ENCODE results near the gene AMBRA1. TPM values are rescaled to one million over a fixed set of nuclear protein-coding genes. Genes with fewer than 3 reads are reported as not detected.
"Not testable (repeated sequence)": the region's sequence is repeated elsewhere in the genome, so short reads cannot be mapped to it uniquely, and the experiment has no call there.

AMBRA1 gene
- total and polyA plus RNA-seq, 12 donors = 5.2 to 23.3 (median 16.0) TPM

GRCh38 chr11:46374815-46375214, 219.0 kb downstream of the AMBRA1 start:
- Histone ChIP-seq H3K36me3 (peaks cover 0 to 91% (median 50%) of the 10 kb centered on the region in 9 donors), H3K27ac (no peak overlapping the region), H3K27me3 (no peaks in the 10 kb centered on the region), H3K4me1 (peaks cover 0 to 11% (median 0%) of the 10 kb centered on the region in 9 donors), H3K4me3 (no peak overlapping the region), H3K9me3 (no peaks in the 10 kb centered on the region)
- 91 to 92% methylated on average over 15 of the region's 15 CpGs for WGBS, 2 donors
- ATAC-seq = no peak
- peak in 1 of 2 donors; percentile 10 for DNase-seq
- no peak for TF ChIP-seq CTCF (IDR thresholded peaks at IDR 0.05)
- intact Hi-C loops (cut with DNase I) = no loop called here

GRCh38 chr11:46373787-46374740, 219.8 kb downstream of the AMBRA1 start:
- Histone ChIP-seq H3K36me3 (peaks cover 0 to 99% (median 51%) of the 10 kb centered on the region in 9 donors), H3K27ac (no peak overlapping the region), H3K4me3 (no peak overlapping the region), H3K9me3 (no peaks in the 10 kb centered on the region), H3K27me3 (no peaks in the 10 kb centered on the region), H3K4me1 (peaks cover 0 to 4% (median 0%) of the 10 kb centered on the region in 9 donors)
- ATAC-seq (no peak), DNase-seq (peak in 1 of 2 donors; percentile 8)
- intact Hi-C loops (cut with DNase I) = no loop called here
- 89% methylated on average over 30 of the region's 30 CpGs for WGBS, 2 donors
- TF ChIP-seq CTCF (IDR thresholded peaks at IDR 0.05) = no peak

- H3K4me3 ChIP-seq; H3K27ac ChIP-seq; H3K27me3 ChIP-seq; intact Hi-C loops (cut with DNase I); ATAC-seq; H3K4me1 ChIP-seq; H3K9me3 ChIP-seq: not testable (repeated sequence)
- peaks cover 4 to 100% (median 64%) of the 10 kb centered on the region in 9 donors for H3K36me3 ChIP-seq
- DNase-seq = peak in 1 of 2 donors; percentile 7
- 94% methylated on average over 15 of the region's 15 CpGs for whole genome bisulfite sequencing, 2 donors
These were observed 221.3 kb downstream of the AMBRA1 start for GRCh38 chr11:46372501-46372900.

GRCh38 chr11:46372086-46372485, 221.7 kb downstream of the AMBRA1 start:
- TF ChIP-seq CTCF (IDR thresholded peaks at IDR 0.05) = no peak
- no peak for DNase-seq
- H3K4me1 ChIP-seq = peaks cover 1 to 11% (median 10%) of the 10 kb centered on the region in 9 donors
- no peak overlapping the region for H3K27ac ChIP-seq
- no peak overlapping the region for H3K4me3 ChIP-seq
- ATAC-seq = no peak
- 81 to 87% methylated on average over 10 of the region's 10 CpGs for WGBS, 2 donors
- H3K27me3 ChIP-seq = no peaks in the 10 kb centered on the region
- no peaks in the 10 kb centered on the region for H3K9me3 ChIP-seq
- H3K36me3 ChIP-seq = peaks cover 4 to 98% (median 64%) of the 10 kb centered on the region in 9 donors
- intact Hi-C loops (cut with DNase I) = no loop called here

- peaks cover 4 to 98% (median 60%) of the 10 kb centered on the region in 9 donors for H3K36me3 ChIP-seq
These were observed 222.6 kb downstream of the AMBRA1 start for GRCh38 chr11:46371262-46371661.

More at GRCh38 chr11:46371262-46371661, 222.6 kb downstream of the AMBRA1 start:
- ATAC-seq; H3K27me3 ChIP-seq; H3K27ac ChIP-seq; H3K4me3 ChIP-seq; H3K9me3 ChIP-seq; intact Hi-C loops (cut with DNase I): not testable (repeated sequence)
- H3K4me1 ChIP-seq = peaks cover 3 to 19% (median 15%) of the 10 kb centered on the region in 9 donors
- WGBS, 2 donors = 95 to 96% methylated on average over 19 of the region's 19 CpGs
- DNase-seq = peak in 1 of 2 donors; percentile 11
